Stomach (tissue), 9 donors: Measurements from ENCODE around the gene DUOX2. TPM values are rescaled to one million over a fixed set of nuclear protein-coding genes. Genes with fewer than 3 reads are reported as not detected.
"Not testable (repeated sequence)": the region's sequence is repeated elsewhere in the genome, so short reads cannot be mapped to it uniquely, and the experiment has no call there.

Experiments used
- DNase-seq, 2 donors: peaks; one replicate each; pipeline versions ENCODE4 v3.0.0 to v3.0.0-alpha.2; 2013 to 2019
- H3K27ac ChIP-seq, 5 donors: fragments of 200-600 bp in 4 of 5; sonication (generic) in 4 of 5; one replicate each; pipeline ENCODE4 v1.5.1; 2013 to 2019; ENCODE audit warnings: mild to moderate bottlenecking in 1 of 5, moderate library complexity in 1 of 5
- H3K27me3 ChIP-seq, 3 donors: fragments of 200-600 bp; sonication (generic); one replicate each; pipeline ENCODE4 v1.5.1; 2017 to 2019; ENCODE audit warnings: mixed run types in 1 of 3
- H3K36me3 ChIP-seq, 4 donors: fragments of 200-600 bp; sonication (generic); 1 replicate in 3 of 4; 2 replicates in 1 of 4; pipeline ENCODE4 v1.5.1; 2016 to 2019
- H3K4me1 ChIP-seq, 4 donors: fragments of 200-600 bp; sonication (generic); one replicate each; pipeline ENCODE4 v1.5.1; 2016 to 2019
- H3K4me3 ChIP-seq, 4 donors: fragments of 200-600 bp; sonication (generic) in 3 of 4; one replicate each; pipeline ENCODE4 v1.5.1; 2016 to 2019; ENCODE audit warnings: mild to moderate bottlenecking in 1 of 4
- H3K9me3 ChIP-seq, 4 donors: fragments of 200-600 bp; sonication (generic); one replicate each; pipeline ENCODE4 v1.5.1; 2016 to 2019
- EP300 ChIP-seq: sonication (generic); formaldehyde crosslinking; IDR thresholded peaks from one replicate; pipeline ENCODE4 v1.6.1; 2017; ENCODE audit warnings: antibody characterized with exemption
- POLR2A ChIP-seq, 4 donors: fragments of 450-650 bp; IDR thresholded peaks; one replicate each; pipeline ENCODE4 v1.6.1; 2016; ENCODE audit warnings: antibody characterized with exemption in 4 of 4, control low read depth in 2 of 4, mild to moderate bottlenecking in 1 of 4, moderate library complexity in 1 of 4
- POLR2AphosphoS5 ChIP-seq, 3 donors: sonication (generic); formaldehyde crosslinking; IDR thresholded peaks; one replicate each; pipeline ENCODE4 v1.6.1; 2016; ENCODE audit warnings: antibody characterized with exemption in 3 of 3
- WGBS, 5 donors: extraction: QIAGEN DNeasy Blood & Tissue Kit in 3 of 5; methylation state at CpG; one replicate each; pipeline versions ENCODE4 v1.1.5 to v1.1.7; 2013 to 2018; 5-methylcytosine and 5-hydroxymethylcytosine counted together
- intact Hi-C: fragments of 100-400 bp; cut with DNase I; formaldehyde crosslinking; loops from one replicate; pipeline ENCODE4 v1.15.1; 2023; ENCODE audit warnings: low total_unique reads
- polyA plus RNA-seq, 3 donors: library from polyadenylated mRNA; stranded (reverse); fragments of 200-250 nt; gene quantifications; one replicate each; pipeline ENCODE4 v1.2.3, GENCODE V29; 2013
- total RNA-seq, 5 donors: library from RNA; depleted of rRNA; stranded (reverse); fragments of >200 nt; gene quantifications; one replicate each; pipeline versions ENCODE4 v1.1.0 to v1.2.3, GENCODE V29; 2014 to 2016
- TF ChIP-seq, protein P1 (sequence below), 7 experiments: fragments of 450-650 bp in 4 of 7; fragments of 200-600 bp in 3 of 7; sonication (generic) in 3 of 7; IDR thresholded peaks; one replicate each; pipeline ENCODE4 v1.5.1; 2016 to 2019; ENCODE audit warnings: antibody characterized with exemption in 7 of 7, control low read depth in 2 of 7, mild to moderate bottlenecking in 1 of 7
- donor health status: healthy with polysubstance abuse.
- donor health status: Bipolar disorder and iron deficiency.
- donor health status: healthy.

Gene DUOX2
- total and polyA plus RNA-seq, 8 donors = 1.2 to 445 (median 54.5) TPM

DNA sequence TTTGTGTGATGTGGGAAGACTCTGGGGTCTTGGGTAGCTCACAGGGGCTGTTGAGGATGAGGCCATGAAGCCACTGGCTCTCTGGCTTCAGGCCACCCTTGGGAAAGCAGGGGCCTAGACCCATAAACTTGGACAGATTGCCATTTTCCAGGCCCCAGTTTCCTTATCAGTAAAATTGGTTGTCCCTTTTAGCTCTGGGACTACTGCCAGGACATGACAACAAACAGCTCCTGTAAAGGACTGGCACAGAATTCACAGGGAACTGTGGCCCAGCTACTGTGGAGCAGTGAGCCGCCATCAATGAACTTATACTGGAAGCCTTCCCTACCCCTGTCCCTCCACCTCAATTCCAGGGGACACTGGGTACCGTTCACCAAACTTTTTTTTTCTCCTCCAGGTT is 36.6 kb downstream of the DUOX2 start:
- H3K9me3 ChIP-seq, H3K27me3 ChIP-seq, H3K4me3 ChIP-seq, intact Hi-C loops, H3K36me3 ChIP-seq: not testable (repeated sequence)
- peak in 1 of 2 donors; percentile 63 for DNase-seq
- 37 to 56% (median 45%) methylated on average over 2 of the region's 2 CpGs; no CpG with 5 or more reads in 1 of the 5 donors for WGBS, 5 donors
- TF ChIP-seq POLR2AphosphoS5 (IDR thresholded peaks at IDR 0.05) = peak in 1 of 3 donors; percentile 36
- Histone ChIP-seq H3K4me1 (peaks cover 4 to 12% (median 6%) of the 10 kb centered on the region in 4 donors), H3K27ac (peak overlapping the region; percentile 49 to 88 (median 78))

DNA sequence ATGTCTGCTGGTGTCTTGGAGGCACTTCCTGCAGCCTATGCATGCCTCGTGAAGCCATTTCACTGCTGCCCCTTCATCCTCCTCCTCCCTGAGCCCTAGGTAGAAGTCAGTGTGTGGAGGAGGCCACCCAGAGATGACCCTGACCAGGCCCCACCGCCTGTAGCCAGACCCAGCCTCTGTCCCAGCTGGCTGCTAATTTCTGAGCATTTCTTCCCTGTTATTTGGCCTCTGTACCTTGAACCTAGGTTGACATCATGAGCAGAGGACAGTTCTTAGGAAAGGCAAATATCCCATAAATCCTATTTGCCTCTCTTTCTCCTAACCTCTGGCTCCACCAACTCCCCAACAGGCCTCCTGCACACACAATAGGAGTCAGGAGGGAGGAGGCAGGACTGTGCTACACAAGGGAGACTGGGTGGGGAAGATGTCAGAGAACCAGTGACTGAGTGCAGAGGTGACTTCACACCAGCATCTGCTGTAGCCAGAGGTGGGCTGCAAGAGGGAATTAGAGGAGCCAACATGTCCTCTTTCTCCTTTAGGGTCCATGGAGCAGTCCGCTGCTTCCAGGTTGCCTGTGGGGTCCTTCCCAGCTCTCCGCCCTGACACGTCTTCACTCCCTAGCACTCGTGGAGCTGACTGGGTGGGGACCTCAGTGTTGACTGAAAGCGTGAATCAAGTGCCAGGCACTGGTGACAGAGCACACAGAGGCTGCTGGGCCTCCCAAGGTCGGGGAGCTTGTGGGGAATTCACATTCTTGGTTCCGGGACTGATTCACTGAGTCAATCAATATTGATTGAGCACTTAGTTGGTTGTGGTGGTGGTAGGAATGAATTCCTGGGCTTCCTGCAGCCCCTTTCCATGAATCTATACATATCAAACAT is 38.3 kb downstream of the DUOX2 start:
- peak overlapping the region in 3 of 5 donors; percentile 56 to 70 (median 58) for H3K27ac ChIP-seq
- H3K36me3 ChIP-seq, DNase-seq, H3K9me3 ChIP-seq, H3K4me3 ChIP-seq, intact Hi-C loops, H3K27me3 ChIP-seq, H3K4me1 ChIP-seq: not testable (repeated sequence)
- WGBS, 5 donors = 74 to 100% (median 83%) methylated on average over 1 of the region's 9 CpGs; no CpG with 5 or more reads in 2 of the 5 donors

DNA sequence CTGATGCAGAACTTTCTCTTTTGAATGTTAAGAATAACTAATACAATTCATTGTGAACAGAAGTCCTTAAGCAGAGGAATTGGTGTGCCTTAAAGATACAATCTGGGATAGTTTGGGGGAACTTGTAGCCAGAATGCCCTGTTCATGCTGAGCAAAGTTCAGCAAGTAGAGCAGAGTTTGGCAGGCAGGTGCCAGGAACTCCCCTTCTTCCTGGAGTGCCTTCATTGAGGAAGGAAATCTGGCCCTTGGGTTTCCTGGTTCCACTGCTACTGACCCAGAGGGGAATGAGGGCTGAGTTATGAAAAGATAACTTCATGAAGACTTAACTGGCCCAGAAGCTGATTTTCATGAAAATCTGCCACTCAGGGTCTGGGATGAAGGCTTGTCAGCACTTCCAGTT is 40.4 kb downstream of the DUOX2 start:
- Histone ChIP-seq H3K36me3 (peaks cover 0 to 10% (median 4%) of the 10 kb centered on the region in 4 donors), H3K27ac (peak overlapping the region in 2 of 5 donors; percentile 60)
- H3K9me3 ChIP-seq, DNase-seq, H3K27me3 ChIP-seq, H3K4me1 ChIP-seq, H3K4me3 ChIP-seq, intact Hi-C loops: not testable (repeated sequence)

DNA sequence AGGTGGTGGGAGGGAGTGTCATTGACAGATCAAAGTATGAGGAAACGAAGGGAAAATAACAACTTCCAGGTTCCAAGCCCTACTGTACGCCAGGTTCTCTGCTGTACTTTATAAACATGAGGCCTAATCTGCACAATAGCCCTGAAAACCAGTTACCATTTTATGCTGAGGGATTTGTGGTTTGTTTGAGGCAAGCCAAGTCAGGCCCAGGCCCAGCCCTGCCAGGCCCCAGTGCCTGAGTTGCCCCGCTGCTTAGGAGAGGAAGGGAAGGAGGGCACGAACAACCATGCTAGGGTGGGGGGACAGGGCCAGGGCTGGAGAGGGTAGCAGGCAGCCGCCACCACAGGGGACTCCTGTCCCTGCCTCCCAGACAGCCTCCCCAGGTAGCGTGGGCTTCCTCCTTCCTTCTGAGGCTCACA is 44.0 kb downstream of the DUOX2 start:
- WGBS, 5 donors = 49 to 74% (median 70%) methylated on average over 2 to 6 of the region's 6 CpGs
- peak overlapping the region in 4 of 5 donors; percentile 36 to 78 (median 70) for H3K27ac ChIP-seq

DNA sequence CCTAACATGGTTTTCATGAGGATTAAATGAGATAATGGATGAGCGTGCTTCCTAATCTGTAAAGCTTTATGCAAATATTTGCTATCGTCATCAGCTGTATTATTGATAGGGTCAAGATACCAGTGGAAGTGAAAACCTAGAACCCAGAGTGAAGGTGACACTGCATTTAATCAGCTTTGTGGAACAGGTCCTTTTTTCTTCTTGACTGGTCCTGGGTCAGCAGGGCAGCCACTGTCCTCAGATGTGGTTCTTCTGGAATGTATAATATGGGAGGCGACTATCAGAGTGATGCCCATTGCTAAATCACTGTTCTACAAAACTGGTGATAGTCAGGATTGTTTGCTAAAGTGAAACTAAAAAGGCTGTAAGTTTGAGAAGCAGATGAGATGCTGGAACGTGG is 49.6 kb downstream of the DUOX2 start:
- Histone ChIP-seq H3K27ac (peak overlapping the region in 1 of 5 donors; percentile 43), H3K9me3 (no peaks in the 10 kb centered on the region), H3K4me1 (peaks cover 0 to 10% (median 6%) of the 10 kb centered on the region in 4 donors), H3K4me3 (no peak overlapping the region), H3K36me3 (peaks cover 0 to 24% (median 16%) of the 10 kb centered on the region in 4 donors), H3K27me3 (no peaks in the 10 kb centered on the region)
- WGBS, 5 donors = 36 to 57% (median 52%) methylated on average over 4 of the region's 4 CpGs
- intact Hi-C loops = no loop called here
- DNase-seq = peak; percentile 13 to 40
- TF ChIP-seq EP300 (no peak), POLR2A (IDR thresholded peaks at IDR 0.05) (no peak), POLR2AphosphoS5 (IDR thresholded peaks at IDR 0.05) (no peak)
- TF ChIP-seq, protein P1, sequence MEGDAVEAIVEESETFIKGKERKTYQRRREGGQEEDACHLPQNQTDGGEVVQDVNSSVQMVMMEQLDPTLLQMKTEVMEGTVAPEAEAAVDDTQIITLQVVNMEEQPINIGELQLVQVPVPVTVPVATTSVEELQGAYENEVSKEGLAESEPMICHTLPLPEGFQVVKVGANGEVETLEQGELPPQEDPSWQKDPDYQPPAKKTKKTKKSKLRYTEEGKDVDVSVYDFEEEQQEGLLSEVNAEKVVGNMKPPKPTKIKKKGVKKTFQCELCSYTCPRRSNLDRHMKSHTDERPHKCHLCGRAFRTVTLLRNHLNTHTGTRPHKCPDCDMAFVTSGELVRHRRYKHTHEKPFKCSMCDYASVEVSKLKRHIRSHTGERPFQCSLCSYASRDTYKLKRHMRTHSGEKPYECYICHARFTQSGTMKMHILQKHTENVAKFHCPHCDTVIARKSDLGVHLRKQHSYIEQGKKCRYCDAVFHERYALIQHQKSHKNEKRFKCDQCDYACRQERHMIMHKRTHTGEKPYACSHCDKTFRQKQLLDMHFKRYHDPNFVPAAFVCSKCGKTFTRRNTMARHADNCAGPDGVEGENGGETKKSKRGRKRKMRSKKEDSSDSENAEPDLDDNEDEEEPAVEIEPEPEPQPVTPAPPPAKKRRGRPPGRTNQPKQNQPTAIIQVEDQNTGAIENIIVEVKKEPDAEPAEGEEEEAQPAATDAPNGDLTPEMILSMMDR (IDR thresholded peaks at IDR 0.05) = no peak

More for the DNA sequence above, 44.0 kb downstream of the DUOX2 start:
- intact Hi-C loops, H3K4me1 ChIP-seq, H3K4me3 ChIP-seq, H3K27me3 ChIP-seq, H3K9me3 ChIP-seq: not testable (repeated sequence)
- H3K36me3 ChIP-seq = peaks cover 0 to 19% (median 10%) of the 10 kb centered on the region in 4 donors
- DNase-seq = peak in 1 of 2 donors; percentile 36

DNA sequence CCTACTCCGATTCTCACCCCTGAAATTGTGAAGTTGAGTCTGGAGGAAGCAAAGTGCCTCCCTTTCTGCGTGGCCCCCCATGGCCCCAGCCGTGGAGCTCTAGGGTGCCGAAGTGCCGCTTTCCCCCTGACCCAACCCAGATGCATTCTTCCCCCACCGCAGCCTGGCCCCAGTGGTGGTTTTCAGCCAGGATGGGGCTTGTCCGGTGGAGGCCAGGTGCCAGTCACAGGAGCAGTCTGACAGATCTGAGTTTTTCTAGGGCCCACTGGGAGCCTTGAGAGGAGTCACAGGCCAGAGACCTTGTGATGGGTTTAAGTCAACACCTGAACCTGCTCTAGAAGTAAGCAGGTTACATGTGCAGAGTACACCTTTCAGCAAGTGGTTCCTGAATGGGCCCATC is 51.7 kb downstream of the DUOX2 start:
- peaks cover 0 to 20% (median 14%) of the 10 kb centered on the region in 4 donors for H3K36me3 ChIP-seq
- H3K9me3 ChIP-seq, H3K27me3 ChIP-seq, H3K4me3 ChIP-seq, DNase-seq, H3K4me1 ChIP-seq, H3K27ac ChIP-seq, intact Hi-C loops: not testable (repeated sequence)
- WGBS, 5 donors = 95 to 99% (median 97%) methylated on average over 4 to 6 of the region's 7 CpGs

DNA sequence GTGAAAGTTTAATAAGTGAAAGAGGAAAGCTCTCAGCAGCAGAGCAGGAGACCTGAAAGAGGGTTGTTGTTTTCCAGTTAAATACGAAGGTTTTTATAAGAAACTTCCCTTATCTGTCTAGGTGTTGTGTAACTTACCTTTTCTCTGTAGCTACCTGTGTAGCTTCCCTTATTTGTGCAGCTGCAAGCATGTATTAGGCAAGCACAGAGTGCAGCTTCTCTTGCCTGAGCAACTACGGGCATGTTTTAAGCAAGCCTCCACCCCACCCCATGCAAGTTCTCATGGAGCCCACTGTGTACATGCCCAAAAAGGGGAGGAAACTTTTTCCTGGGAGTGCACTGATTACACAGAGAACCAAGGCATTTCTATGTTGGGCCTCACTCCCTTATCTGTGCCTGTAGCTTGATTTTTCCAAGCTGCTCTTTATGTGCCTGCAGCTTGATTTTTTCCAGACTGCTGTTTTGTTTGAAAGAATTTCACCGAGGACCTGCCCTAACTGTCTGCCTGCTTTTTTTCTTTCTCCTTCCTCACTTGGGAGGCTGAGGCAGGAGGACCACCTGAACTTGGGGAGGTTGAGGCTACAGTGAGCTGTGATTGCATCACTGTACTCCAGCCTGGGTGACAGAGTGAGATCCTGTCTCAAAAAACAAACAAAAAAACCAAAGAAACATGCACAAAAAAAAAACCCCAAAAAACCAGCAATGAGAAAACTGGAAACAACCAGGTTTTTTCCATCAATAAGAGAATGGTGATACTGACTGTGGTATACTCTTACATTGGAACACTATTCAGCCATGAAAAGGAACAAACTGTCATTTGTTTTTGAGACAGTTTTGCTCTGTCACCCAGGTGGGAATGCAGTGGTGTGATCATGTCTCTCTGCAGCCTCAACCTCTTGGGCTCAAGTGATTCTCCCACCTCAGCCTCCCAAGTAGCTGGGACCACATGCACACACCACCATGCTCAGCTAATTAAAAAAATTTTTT is 55.0 kb downstream of the DUOX2 start:
- H3K9me3 ChIP-seq, H3K4me3 ChIP-seq, intact Hi-C loops, DNase-seq, H3K4me1 ChIP-seq, H3K27me3 ChIP-seq: not testable (repeated sequence)
- peak overlapping the region in 1 of 5 donors; percentile 42 for H3K27ac ChIP-seq
- 63 to 77% (median 65%) methylated on average over 3 of the region's 3 CpGs for WGBS, 5 donors
- peaks cover 0 to 11% (median 10%) of the 10 kb centered on the region in 4 donors for H3K36me3 ChIP-seq

DNA sequence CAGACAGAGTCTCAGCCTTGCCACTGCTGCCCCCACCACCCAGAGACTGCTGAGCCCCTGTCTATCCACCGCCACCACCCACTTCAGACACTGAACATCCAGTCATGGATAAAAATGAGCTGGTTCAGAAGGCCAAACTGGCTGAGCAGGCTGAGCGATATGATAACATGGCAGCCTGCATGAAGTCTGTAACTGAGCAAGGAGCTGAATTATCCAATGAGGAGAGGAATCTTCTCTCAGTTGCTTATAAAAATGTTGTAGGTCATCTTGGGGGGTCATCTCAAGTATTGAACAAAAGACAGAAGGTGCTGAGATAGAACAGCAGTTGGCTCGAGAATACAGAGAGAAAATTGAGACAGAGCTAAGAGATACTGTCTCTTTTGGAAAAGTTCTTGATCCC is 61.3 kb downstream of the DUOX2 start:
- peaks cover 0 to 51% (median 23%) of the 10 kb centered on the region in 4 donors for H3K36me3 ChIP-seq
- peaks cover 5 to 21% (median 5%) of the 10 kb centered on the region in 4 donors for H3K4me1 ChIP-seq
- H3K27ac ChIP-seq, H3K27me3 ChIP-seq, DNase-seq, intact Hi-C loops, H3K9me3 ChIP-seq, H3K4me3 ChIP-seq: not testable (repeated sequence)
- WGBS, 5 donors = 95 to 97% (median 96%) methylated on average over 3 of the region's 3 CpGs
